ENCODE measurements around the gene PRAMEF8.
"Not testable (repeated sequence)": the region's sequence is repeated elsewhere in the genome, so short reads cannot be mapped to it uniquely, and the experiment has no call there.

The PRAMEF8 gene

DNA sequence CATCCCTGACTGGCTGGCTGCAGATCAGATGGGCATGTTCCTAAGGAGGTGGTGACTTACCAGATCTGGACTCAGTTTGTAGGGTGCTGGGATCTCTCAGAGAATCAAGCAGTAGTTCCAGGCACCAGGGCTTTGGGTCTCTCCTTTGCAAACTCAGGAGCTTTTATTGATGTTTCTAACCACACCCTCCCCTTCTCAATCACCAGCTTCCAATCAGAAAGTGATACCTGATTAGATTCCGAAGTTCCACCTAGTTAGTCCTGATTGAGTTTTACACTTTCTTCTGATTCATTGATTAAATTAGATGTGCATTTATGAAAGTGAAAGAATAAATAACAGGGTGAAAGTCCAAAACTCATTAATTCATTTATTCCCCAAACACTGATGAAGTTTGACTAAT, at the start of gene PRAMEF8:
Gene PRAMEF8 (minus strand): TSS at position 101 of the 400 bp plus-strand sequence. CDS start 1,046 bp downstream, outside the sequence.
- DNase-seq: not testable (repeated sequence)

DNA sequence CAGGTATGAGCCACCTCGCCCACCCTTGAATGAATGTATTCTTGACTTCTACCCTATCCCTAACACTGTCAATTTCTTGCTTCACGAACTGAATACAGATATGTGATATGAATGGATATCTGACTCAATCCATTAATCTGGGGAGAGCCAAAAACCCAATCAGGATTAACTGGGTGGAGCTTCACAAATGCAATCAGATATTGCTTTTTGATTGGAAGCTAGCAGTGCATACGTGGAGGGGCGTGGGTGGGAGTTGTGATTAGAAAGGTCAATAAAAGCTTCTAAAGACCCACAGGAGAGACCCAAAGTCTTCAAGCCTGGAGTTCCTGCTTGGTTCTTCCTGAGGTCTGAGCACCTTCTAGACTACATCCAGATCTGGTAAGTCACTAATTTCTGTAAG, 30.3 kb upstream of the PRAMEF8 start, which contains the start of gene PRAMEF15:
Gene PRAMEF15 (plus strand): TSS at position 301 of the 400 bp plus-strand sequence. CDS start 2,827 bp downstream, outside the sequence.
- not testable (repeated sequence) for DNase-seq

DNA sequence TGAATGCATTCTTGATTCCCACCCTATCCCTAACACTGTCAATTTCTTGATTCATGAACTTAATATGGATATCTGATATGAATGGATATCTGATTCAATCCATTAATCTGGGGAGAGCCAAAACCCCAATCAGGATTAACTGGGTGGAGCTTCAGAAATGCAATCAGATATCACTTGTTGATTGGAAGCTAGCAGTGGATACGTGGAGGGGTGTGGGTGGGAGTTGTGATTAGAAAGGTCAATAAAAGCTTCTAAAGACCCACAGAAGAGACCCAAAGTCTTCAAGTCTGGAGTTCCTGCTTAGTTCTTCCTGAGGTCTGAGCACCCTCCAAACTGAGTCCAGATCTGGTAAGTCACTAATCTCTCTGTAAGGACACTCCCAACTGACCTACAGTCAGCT, 18.3 kb upstream of the PRAMEF8 start, which contains the start of gene PRAMEF33:
Gene PRAMEF33 (plus strand): TSS at position 301 of the 400 bp plus-strand sequence. CDS start 2,416 bp downstream, outside the sequence.
- DNase-seq: not testable (repeated sequence)

DNA sequence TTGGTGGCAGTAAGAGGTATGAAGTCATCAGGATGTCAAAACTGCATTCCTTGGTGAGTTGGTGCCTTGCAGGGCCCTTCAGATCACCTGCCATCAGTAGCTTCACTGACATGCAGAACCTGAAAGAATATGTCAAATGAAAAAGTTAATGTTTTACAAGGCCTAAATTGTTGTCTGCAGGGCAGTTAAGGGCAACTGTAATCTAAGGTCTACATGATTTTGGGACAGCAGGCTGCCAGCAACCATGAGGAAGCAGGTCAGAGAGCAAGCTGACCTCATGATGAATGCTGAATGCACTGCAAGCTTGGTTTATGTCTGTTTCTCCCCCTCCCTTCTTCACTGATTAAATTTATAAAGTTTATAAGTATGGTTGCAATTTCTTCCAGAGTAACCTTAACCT, 17.3 kb upstream of the PRAMEF8 start:
- not testable (repeated sequence) for DNase-seq

DNA sequence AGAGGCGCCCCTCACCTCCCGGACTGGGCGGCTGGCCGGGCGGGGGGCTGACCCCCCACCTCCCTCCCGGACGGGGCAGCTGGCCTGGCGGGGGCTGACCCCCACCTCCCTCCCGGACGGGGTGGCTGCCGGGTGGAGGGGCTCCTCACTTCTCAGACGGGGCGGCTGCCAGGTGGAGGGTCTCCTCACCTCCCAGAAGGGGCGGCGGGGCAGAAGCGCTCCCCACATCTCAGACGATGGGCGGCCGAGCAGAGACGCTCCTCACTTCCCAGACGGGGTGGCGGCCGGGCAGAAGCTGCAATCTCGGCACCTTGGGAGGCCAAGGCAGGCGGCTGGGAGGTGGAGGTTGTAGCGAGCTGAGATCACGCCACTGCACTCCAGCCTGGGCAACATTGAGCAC, 13.8 kb upstream of the PRAMEF8 start:
- not testable (repeated sequence) for DNase-seq

DNA sequence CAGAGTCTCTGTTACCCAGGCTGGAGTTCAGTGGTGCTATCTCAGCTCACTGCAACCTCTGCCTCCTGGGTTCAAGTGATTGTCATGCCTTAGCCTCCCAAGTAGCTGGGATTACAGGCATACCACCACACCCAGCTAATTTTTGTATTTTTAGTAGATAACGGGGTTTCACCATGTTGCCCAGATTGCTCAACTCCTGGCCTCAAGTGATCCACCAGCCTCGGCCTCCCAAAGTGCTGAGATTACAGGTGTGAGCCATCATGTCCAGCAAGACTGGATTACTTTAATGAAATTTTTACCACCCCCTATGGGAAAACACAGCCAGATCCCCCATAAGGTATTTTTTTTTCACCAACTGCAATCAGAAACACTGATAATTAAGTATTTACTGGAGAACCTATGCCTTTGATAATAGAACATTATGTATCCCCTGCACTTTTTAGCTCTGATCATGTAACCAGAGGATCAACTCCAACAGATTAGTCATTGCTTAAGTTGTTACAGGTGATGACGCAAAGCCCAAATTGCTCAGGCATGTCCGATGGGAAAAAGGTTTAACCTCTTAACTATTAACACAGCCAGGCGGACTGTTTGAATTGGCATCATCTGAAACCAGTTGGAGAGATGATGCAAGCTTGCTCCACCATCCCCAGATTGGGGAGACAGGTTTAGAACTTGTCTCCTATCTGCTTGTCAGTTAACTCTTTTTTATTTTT, 12.4 kb upstream of the PRAMEF8 start:
- not testable (repeated sequence) for DNase-seq

DNA sequence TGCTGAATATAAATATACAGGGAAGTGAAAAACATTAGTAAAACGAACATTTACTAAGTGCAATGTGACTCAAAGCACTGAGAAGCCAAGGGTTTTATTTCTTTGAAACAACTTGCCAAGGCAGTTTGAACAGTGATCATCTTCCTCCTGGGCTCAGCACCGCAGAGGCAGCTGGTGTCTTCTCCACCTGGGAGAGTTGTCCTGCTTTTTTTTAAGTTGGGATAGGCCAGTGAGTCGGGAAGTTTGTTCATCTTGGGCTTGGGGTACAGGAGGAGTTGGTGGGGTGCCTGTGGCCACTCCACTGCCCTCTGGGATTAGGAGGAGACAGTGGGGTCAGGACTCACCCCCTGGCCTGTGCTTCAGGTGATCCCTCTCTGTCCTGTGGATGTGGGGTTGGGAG, 4.1 kb upstream of the PRAMEF8 start:
- DNase-seq: not testable (repeated sequence)

DNA sequence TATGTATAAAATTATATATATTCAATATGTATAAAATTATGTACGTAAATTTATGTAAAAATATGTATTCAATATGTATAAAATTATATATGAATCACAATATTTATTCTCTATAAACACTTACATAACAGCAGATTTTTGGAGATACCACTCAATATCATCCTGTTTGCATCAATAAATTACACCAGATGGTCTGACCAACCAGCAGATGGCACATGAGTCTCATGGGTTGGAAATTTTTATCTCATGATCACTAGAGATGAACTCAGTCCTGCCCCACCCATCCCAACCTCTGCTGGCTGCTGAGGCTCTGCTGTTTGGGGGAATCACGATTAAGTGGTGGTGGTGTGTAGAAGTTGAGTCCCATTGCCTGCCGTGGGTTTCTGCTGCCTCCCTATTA, 5.3 kb downstream of the PRAMEF8 start:
- not testable (repeated sequence) for DNase-seq

DNA sequence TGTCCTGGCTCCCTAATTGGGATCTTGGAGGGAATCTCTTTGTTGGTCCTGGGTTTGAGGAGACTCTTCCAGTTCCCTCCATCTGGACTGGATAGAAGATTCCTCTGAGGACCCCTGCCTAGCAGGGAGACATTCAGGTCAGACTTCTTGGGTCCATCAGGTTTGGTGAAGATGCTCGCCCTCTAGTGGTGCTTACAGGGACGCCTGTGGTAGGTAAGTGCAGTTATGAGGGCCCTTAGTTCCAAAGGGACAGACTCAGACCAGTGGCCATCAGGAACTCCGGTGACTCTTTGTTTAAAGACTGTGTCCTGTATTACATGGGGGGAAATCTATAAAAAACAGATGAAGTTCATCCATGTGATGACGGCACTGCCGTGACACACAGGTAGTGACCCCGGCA, 7.9 kb downstream of the PRAMEF8 start:
- DNase-seq: not testable (repeated sequence)

DNA sequence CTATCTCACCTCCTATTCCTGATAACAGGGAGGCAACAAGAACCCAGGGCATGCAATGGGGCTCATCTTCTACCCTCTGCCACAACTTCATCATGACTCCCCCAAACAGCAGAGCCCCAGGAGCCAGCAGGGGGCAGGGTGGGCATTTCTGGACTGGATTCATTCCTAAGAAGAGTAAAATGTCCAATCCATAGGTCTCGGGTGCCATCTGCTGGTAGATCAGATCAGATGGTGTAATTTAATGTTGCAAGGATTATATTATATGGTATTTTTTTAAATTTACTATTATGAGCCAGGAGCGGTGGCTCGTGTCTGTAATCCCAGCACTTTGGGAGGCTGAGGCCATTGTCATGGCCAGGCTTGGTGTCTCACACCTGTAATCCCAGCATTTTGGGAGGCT, 19.8 kb downstream of the PRAMEF8 start:
- not testable (repeated sequence) for DNase-seq

DNA sequence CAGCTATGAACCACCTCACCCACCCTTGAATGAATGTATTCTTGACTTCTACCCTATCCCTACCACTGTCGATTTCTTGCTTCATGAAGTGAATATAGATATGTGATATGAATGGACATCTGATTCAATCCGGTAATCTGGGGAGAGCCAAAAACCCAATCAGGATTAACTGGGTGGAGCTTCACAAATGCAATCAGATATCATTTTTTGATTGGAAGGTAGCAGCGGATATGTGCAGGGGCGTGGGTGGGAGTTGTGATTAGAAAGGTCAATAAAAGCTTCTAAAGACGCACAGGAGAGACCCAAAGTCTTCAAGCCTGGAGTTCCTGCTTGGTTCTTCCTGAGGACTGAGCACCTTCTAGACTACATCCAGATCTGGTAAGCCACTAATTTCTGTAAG, 31.0 kb downstream of the PRAMEF8 start, which contains the start of gene PRAMEF5:
Gene PRAMEF5 (plus strand): TSS at position 301 of the 400 bp plus-strand sequence. CDS start 5,071 bp downstream, outside the sequence.
- DNase-seq: not testable (repeated sequence)

DNA sequence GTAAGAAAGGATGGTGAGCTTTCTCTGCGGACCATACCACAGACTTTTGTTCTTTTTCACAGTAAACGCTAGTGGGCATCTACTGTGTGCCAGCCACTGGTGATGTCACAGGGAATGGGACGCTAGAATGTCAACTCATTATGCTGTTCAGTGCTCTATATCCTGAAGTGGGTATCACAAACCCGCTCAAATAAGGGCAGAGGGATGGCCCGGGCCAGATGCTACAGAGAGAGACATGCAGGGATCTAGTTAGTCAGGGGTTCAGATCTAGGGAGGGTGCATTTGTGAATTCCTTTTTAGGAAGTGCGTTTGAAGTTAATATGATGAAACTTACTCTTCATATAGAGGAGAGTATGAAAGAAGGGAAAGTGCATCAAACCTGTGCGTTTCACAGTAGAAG, 37.8 kb downstream of the PRAMEF8 start:
- DNase-seq: not testable (repeated sequence)

DNA sequence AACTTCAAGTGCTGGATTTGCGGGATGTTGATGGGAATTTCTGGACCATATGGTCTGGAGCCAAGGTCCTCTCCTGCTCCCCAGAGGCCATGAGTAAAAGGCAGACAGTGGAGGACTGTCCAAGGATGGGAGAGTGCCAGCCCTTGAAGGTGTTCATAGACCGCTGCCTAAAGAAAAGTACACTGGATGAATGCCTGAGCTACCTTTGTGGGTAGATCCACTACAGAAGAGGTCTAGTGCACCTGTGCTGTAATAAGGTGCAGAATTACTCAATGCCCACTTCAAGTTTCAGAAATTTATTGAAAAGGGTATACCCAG, 38.4 kb downstream of the PRAMEF8 start:
- not testable (repeated sequence) for DNase-seq

DNA sequence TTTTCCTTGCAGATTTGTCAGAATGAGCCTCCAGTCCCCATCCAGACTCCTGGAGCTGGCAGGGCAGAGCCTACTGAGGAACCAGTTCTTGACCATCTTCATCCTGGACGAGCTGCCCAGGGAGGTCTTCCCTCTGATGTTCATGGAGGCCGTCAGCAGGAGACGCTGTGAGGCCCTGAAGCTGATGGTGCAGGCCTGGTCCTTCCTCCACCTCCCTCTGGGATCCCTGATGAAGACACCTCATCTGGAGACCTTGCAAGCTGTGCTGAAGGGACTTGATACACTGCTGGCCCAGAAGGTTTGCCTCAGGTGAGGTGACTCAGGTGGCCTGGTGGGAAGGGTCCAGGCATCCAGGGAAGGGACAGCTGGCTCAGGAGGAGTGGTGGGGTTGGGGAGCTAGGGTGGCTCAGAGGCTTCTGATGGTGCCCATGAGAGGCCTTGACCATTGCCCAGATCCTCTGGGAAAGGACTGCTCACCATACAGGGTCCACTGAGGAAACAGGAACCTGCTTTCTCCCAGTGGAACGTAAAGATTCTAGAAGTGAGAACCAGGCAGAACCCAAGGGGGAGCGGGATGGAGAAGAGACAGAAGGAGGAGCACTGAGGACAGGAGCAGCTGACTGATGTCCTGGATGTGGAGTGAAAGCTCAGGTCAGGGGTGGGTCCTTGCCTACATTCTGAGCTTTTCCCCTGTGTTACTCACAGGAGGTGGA, 38.9 kb downstream of the PRAMEF8 start:
- DNase-seq: not testable (repeated sequence)

DNA sequence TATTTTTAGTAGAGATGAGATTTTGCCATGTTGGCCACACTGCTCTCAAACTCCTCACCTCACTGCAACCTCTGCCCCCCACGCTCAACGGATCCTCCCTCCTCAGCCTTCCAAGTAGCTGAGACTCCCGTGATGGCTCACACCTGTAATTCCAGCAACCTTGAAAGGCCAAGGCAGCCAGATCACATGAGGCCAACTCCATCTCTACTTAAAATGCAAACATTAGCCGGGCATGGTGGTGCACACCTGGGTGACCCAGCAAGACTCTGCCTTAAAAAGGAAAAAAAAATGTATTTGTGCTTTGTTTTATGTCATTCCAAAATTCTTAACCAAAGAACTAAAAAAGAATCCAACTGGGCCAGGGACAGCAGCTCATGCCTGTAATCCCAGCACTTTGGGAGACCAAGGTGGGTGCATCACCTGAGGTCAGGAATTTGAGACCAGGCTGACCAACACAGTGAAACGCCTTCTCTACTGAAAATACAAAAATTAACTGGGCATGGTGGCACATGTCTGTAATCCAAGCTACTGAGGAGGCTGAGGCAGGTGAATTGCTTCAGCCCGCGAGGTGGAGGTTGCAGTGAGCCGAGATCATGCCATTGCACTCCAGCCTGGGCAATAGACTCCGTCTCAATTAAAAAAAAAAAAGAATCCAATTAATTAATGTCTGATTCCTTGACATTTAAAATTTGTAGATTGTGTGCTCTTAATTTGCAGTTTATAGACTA, 41.2 kb downstream of the PRAMEF8 start:
- DNase-seq: not testable (repeated sequence)

DNA sequence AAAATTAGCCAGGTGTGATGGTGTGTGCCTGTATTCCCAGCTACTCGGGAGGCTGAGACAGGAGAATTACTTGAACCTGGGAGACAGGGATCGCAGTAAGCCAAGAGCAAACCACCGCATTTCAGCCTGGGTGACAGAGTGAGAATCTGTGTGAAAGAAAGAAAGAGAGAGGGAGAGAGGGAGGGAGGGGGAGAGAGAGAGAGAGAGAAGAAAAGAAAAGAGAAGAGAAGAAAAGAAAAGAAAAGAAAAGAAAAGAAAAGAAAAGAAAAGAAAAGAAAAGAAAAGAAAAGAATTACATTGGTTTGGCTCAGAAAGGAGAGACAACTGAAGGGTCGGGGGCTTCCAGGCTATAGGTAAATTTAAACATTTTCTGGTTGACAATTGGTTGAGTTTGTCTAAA, 45.3 kb downstream of the PRAMEF8 start:
- DNase-seq: not testable (repeated sequence)

DNA sequence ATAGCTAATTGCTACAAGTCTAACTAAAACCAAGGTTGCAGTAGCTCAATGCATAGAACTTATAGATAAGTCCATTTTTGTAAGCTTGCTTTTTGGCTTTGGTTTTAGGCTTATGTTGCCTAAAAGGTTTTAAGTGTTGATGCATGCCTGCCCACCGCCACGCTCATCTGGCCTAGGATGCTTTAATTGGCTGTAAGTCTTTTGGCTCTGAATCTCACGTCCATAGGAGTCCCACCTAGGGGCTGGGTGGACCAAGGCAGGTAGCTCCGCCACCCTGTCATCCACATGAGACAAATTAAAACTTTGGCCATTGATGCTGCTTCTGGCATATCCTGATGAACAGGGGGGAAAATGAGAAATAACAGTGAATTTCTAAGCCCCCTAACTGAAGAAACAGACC, 47.4 kb downstream of the PRAMEF8 start:
- not testable (repeated sequence) for DNase-seq

DNA sequence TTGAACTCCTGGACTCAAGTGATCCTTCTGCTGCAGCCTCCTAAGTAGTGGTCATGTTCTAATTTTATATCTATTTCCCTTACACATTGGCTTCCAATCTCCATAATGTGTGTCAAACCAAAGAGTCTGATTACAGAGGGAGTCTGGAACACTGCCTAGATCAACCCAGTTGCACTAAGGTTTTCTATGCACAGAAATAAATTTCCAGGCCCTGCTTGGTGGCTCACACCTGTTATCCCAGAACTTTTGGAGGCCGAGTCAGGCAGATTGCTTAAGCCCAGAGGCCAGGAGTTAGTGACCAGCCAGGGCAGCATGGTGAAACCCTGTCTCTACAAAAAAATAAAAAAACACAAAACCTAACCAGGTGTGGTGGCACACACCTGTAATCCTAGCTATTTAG, 50.9 kb downstream of the PRAMEF8 start:
- not testable (repeated sequence) for DNase-seq

DNA sequence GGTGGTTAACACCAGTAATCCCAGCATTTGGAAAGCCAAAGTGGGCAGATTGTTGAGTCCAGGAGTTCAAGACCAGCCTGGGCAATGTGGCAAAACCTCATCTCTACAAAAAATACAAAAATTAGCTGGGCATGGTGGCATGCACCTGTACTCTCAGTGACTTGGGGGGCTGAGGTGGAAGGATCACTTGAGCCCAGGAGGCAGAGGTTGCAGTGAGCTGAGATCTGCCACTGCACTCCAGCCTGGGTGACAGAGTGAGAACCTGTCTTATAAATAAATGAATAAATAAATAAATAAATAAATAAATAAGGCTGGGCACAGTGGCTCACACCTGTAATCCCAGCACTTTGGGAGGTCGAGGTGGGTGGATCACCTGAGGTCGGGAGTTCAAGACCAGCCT, 52.9 kb downstream of the PRAMEF8 start:
- DNase-seq: not testable (repeated sequence)
